ENCODE measurements around the gene ADGRG4. TPM values are rescaled to one million over a fixed set of nuclear protein-coding genes. Genes with fewer than 3 reads are reported as not detected.
"Not testable (repeated sequence)": the region's sequence is repeated elsewhere in the genome, so short reads cannot be mapped to it uniquely, and the experiment has no call there.

Gene ADGRG4, protein sequence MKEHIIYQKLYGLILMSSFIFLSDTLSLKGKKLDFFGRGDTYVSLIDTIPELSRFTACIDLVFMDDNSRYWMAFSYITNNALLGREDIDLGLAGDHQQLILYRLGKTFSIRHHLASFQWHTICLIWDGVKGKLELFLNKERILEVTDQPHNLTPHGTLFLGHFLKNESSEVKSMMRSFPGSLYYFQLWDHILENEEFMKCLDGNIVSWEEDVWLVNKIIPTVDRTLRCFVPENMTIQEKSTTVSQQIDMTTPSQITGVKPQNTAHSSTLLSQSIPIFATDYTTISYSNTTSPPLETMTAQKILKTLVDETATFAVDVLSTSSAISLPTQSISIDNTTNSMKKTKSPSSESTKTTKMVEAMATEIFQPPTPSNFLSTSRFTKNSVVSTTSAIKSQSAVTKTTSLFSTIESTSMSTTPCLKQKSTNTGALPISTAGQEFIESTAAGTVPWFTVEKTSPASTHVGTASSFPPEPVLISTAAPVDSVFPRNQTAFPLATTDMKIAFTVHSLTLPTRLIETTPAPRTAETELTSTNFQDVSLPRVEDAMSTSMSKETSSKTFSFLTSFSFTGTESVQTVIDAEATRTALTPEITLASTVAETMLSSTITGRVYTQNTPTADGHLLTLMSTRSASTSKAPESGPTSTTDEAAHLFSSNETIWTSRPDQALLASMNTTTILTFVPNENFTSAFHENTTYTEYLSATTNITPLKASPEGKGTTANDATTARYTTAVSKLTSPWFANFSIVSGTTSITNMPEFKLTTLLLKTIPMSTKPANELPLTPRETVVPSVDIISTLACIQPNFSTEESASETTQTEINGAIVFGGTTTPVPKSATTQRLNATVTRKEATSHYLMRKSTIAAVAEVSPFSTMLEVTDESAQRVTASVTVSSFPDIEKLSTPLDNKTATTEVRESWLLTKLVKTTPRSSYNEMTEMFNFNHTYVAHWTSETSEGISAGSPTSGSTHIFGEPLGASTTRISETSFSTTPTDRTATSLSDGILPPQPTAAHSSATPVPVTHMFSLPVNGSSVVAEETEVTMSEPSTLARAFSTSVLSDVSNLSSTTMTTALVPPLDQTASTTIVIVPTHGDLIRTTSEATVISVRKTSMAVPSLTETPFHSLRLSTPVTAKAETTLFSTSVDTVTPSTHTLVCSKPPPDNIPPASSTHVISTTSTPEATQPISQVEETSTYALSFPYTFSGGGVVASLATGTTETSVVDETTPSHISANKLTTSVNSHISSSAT (N-terminal part only)
- total RNA-seq: 1.0 TPM

DNA sequence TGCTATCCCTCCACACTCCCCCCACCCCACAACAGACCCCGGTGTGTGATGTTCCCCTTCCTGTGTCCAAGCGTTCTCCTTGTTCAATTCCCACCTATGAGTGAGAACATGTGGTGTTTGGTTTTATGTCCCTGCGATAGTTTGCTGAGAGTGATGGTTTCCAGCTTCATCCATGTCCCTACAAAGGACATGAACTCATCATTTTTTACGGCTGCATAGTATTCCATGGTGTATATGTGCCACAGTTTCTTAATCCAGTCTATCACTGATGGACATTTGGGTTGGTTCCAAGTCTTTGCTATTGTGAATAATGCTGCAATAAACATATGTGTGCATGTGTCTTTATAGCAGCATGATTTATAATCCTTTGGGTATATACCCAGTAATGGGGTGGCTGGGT is at the start of gene ADGRG4:
Gene ADGRG4, plus strand, starts transcription at position 243 of the 400 bp plus-strand sequence. CDS start 7,815 bp downstream, outside the sequence.
- DNase-seq (ENCODE audit: low spot score): not testable (repeated sequence)

DNA sequence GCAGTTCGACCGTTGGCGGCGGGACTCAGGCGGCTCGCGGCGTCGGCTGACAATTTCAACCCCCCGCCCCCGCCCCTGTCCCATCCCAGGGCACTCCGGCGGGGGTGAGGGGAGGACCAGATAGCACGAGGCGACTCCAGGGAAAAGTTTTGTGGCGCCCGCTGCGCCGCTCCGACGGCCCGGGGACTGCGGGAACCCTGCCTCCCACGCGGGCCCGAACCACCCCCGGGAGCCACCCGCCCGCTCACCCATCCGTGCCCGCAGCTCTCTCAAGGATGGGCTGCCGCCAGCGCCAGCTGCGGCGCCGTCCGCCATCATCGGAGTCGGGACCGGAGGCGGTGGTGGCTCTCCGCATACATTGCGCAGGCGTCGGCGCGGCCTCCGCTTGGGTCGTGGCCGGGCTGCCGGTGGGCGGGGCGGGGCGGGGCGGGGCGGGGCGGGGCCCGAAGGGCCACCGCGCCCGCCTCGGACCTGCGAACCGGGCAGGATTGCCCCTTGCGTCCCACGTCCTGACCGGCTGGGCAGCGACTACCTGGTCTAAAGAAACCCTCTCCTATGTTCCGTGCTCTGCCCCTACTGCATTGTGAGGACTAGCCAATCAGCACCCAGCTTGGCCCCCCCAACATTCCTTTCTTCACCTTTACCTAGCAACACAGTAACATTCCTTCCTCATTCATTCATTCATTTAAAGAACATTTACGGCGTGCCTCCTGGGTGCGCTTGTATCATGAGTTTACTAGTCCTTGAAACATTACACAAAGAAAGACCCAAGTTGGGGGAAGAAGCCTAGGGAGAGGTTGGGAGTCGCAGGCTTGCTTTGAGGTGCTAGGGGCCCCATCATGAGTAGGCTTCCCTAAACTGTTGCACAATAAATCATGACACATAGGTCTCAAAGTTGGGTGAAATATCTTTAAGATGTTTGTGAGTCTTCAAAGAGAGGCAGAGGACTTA is 49.4 kb upstream of the ADGRG4 start, which contains the start of gene MAP7D3:
Gene MAP7D3, minus strand, starts transcription at position 360 of the 951 bp plus-strand sequence. Its CDS starts 42 bp downstream, at position 318.
- DNase-seq (ENCODE audit: low spot score): peak; percentile 61

DNA sequence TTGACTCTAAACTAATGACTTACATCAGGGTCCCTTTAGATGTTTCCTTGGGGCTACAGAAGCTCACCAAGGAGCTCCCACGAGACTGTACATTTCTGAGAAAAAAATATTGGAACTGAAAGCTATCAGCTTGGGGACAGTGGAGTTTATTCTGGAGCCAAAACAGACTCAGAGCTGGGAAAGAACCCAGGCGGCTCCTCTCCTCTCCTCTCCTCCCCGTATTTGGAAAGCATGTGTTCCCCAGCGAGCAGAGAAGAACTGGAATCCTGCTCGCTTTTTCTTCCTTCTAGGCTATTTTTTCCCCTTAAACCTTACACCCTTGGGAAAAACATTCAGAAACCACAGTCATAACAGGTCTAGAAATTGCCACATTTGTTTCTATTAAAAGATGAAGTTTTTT is 45.2 kb upstream of the ADGRG4 start:
- no peak for DNase-seq (ENCODE audit: low spot score)

DNA sequence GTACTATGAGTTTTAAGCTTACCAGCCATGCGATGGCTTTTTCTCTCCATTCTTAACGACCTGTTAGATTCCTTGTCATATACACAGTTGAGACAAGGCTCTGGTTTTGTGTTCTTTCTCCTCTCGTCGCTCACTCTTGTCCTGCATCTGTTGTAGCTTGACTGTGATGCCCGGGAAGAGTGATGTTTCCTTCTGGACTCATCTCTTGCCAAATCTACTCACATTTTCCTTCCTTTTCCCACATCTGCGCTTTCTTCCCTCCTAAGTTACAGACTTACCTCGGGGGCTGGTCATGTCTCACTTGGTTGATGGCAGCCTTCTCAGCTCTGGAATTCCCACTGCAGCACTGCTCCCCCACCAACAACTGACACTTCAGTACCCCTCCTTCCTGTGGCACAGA is 44.7 kb upstream of the ADGRG4 start:
- DNase-seq (ENCODE audit: low spot score): no peak

DNA sequence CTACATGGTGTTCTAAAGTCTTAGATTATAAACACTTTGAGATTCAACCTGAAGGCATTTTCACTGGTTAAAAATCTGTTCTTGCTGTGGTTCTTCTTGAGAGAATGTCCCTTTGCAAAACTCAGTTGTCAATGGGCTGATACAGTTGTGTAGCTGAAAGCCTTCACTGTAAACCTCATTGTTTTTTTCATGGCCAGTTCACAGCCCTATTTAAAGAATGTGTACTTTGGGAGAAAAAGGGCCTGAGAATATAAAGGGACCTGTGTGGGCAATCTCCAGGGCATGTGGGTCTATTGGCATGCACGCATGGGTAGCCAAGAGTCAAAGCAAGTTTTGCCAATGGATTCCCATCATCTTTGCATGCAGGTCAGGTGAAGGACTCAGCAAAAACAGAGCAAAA is 41.8 kb upstream of the ADGRG4 start:
- DNase-seq (ENCODE audit: low spot score): no peak

DNA sequence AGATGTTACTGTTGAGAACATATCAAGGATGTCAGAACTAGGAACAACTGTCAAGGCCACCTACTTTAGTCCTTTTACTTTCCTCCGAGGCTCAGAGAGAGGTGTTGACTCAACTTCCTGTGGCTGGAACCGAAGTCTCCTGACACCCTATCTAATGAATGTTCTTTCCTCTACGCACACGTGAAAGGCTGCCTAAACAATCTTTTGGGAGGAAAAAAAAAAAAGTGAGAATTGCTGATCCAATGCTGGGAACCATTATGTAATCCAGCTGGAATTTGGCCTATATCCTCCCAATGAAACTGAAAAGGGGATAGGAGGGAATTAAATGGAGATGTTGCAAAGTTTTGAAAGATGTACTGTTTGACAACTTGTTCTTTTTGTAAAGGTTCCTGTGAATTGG is 41.2 kb upstream of the ADGRG4 start:
- DNase-seq (ENCODE audit: low spot score): no peak

DNA sequence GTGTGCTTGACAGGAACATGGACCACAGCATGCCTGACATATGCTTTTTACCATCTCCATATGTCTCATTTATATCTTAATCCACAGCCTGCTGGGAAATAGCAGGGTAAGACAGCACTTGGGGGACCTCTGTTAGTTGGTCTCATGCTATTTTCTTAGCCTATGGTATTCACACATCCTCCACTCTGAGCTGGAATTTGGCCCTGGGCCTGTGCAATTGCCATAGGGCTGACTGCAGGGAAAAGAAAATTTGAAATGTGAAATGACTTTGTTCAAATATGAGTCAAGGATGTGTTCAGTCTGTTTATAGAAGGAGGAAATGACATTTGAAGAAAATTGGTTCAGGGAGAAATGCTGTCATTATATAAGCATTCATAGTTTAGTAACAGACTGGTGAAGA is 40.0 kb upstream of the ADGRG4 start:
- DNase-seq (ENCODE audit: low spot score): no peak

DNA sequence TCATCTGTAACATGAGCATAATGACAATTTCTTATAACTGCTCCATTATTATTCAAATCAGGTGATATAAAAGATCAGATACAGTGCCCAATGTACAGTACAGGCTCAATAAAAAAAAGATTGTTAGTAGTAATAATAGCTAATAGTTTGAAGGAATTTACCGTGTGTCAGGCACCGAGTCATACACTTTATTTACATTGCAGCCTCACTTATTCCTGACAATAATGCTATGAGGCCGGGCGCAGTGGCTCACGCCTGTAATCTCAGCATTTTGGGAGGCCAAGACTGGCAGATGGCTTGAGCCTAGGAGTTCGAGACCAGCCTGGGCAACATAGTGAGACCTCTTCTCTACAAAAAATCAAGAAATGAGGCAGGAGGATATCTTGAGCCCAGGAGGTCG is 39.4 kb upstream of the ADGRG4 start:
- DNase-seq (ENCODE audit: low spot score): no peak

DNA sequence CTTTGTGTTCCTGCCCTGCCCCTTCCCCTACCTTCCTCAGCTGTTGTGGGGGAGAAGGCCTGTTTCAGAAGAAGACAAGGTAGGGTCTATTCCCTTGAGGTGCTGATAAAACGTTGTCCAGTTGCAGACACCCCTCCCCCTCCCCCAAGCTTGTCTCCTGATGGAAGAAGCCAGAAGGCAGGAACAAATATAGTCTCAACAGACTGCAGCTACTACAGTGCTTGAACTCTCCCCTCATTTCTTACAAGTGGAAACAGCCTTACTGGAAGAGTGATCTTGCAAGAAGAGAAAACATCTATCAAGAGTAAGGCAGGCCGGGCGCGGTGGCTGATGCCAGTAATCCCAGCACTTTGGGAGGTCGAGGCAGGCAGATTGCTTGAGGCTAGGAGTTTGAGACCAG is 38.5 kb upstream of the ADGRG4 start:
- DNase-seq (ENCODE audit: low spot score): no peak

DNA sequence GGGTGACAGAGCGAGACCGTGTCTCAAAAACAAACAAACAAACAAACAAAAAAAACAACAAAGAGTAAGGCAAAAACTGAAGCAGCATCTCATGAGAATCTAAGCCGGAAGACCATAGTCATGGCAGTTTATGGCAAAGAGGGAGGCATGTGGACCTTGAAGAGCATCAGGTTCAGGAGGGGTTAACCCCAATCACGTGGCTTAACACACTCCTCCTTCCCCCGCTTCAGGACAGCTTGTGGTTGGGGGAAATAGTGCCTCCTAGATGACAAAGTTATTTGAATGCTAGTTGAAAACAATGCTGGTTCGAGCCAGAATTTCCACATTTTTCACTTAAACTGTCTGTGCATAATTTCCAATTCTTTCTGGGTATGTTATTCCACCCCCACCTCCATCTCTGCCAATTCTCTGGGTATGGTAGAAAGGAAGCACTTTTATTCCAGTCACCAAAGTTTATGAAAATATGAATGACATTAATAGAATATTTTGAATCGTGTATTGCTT is 37.9 kb upstream of the ADGRG4 start:
- no peak for DNase-seq (ENCODE audit: low spot score)

DNA sequence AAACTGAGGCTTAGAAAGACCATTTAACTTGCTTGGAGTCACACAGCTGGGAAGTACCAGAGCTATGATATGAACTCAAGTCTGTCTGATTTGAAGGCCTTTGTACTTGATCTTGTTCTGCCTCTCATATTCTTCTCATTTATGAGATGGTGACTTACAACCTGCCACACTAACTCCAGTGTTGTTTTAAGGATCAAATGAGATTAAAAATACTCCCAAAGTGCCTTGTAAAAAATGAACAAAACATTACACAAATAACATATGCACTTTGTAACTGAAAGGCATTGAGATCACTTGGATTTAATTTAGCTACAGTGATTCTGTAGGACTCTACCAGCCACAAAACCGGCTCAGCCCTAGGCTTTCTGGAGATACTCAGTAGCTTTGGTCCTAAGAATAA is 33.9 kb upstream of the ADGRG4 start:
- DNase-seq (ENCODE audit: low spot score): no peak

DNA sequence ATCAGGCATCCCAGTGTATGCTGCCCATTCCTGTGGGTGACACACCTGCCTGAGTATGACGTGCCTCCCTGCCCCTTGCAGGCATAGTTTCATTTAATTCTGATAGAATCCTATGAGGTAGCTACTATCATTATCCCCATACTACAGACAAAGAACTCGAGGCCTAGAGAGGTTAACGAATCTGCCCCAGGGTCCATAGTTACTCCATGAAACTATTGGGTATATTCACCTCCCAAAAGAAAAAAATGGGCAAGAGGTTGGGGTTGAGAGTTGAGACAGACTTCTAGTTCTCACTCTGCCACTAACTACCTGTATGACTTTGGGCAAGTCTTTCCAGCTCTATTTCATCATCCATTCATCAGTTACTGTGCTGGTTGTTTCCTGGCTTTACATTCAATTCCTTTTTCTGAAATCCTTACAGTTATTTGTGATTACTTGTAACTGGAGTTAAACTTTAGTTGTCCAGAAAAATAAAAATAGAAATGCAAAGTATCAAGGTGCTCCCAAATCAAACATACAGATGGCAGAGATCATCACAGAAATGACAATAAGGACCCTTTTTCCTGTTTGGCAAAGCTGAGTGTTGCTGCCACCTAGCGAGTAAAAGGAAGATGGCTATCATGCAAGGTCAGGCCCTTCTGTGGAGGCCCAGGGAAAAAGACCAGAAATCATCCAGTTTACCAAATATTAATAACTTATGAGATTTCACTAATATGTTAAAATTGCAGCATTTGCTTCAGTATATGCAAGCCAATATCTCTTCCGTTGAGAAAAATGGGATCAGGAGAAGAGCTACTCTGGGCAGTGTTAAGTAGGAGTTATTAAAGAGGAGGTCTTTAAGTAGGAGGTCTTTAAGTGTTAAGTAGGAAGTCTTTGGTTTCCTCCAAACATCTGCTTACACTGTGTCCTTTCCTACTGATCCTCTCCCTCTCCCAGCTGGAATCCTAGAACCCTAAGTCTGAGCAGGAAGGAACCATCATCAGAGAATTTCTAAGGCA is 32.4 kb upstream of the ADGRG4 start:
- peak; percentile 46 for DNase-seq (ENCODE audit: low spot score)

DNA sequence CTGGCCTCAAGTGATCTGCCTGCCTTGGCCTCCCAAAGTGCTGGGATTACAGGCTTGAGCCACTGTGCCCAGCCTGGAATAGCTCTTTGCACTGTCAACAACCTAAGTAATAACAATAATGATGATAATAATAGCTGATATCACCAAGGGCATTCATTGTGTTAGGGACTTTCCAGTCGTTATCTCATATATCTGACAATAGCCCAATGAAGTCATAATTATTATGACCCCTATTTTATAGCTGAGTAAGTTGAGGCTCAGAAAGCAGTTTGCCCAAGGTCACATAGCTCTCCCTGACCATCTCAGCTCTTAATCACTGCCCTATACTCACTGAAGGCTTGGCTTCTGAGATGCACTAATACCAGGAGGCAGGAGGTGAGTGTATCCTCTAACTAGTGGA is 30.8 kb upstream of the ADGRG4 start:
- DNase-seq (ENCODE audit: low spot score): no peak

DNA sequence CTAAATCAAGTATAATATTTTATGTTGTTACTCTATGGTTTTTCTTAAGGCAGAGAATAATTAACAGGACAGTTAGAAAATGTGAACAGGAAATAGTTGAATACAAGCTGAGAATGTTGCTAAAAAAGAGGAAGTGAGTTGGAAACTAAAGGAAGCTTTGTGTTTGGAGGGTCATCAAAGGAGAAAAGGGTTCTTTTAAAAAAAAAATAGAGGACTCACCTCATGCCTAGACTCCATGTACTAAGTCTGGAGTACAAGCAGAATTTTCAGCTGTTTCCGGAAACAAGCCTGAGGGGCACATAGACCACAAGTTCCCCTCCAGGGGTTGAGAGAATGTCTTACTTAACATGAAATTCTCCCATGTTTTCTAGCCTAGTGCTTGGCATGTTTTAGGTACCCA is 29.5 kb upstream of the ADGRG4 start:
- no peak for DNase-seq (ENCODE audit: low spot score)

DNA sequence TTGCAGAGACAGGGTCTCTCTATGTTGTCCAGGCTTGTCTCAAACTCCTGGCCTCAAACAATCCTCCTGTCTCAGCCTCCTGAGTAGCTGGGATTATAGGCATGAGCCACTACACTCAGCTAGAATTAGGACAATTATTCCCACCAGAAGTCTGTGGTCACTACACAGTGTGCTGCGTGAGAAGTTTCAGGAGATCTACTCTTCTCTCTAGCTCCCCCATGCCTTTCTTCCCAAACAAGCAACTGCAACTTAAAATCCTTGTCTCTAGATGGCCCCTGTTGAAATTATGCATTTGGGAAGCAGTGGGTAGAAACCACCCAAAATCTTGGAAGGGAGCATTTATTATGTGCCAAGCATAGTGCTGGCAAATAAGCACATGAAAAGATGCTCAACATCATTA is 28.4 kb upstream of the ADGRG4 start:
- no peak for DNase-seq (ENCODE audit: low spot score)

DNA sequence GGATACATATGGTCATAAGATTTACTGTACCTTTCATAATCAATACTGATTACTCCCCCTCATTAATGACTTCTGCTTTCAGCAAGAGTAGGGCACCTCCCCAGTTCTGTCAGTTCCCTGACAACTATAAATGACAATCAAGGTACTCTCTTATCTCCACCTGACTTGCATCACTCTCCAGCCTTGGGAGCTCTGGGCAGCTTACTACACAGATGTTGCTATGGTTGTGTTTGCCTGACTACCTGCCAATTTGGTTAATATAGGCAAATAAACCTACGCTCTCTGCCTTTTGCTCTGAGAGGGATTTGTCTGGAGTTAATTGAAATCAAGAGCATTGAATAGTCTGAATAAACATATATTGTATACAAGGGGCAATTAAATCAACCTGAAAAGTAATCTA is 26.8 kb upstream of the ADGRG4 start:
- DNase-seq (ENCODE audit: low spot score): no peak

DNA sequence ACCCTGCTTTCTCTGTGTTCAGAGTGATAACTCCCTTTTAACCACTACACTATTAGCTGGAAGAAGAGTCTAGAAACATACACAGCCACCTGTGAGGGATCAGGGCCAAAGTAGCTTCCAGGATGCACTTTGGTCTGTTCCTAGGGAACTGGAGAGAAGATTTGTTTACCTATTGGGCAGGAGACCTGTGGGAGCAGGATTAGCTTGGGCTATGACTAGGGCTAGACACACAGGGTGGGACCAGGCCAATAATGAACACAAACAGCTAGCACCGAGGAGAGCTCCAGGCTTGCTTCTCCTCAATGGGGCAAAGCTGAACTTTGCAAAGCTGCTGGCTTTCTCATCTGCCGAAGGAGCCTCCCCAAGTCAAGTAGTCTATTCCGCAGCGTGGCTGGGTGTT is 25.2 kb upstream of the ADGRG4 start:
- no peak for DNase-seq (ENCODE audit: low spot score)

DNA sequence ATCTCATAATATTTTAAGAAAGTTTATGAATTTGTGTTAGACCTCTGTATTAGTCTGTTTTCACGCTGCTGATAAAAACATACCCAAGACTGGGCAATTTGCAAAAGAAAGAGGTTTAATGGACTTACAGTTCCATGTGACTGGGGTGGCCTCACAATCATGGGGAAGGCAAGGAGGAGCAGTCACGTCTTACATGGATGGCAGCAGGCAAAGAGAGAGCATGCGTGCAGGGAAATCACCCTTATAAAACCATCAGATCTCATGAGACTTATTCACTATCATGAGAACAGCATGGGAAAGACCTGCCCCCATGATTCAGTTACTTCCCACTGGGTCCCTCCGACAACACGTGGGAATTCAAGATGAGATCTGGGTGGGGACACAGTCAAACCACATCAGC is 14.4 kb upstream of the ADGRG4 start:
- DNase-seq (ENCODE audit: low spot score): not testable (repeated sequence)

DNA sequence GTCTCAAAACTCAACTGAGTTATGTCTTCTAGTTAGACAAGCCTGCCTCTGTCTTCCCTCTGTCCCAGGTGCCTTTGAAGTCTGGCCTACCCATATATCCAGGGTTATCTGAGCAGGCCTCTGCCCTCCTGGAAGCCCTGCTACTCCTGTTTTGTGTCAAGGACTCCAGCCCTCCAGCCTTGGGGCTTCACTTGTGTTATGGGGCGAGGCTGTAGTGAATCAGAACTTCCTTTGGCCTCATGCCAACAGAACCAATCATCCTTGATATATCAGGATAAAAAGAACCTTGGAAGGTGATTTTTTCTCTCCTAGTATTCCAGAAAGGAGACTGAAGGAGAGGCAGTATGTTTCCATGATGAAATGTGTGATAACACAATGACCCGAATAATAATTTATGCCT is 8.9 kb upstream of the ADGRG4 start:
- DNase-seq (ENCODE audit: low spot score): no peak
